GM18858 (cell line): ENCODE measurements around the gene KCNMB4.

Experiments
- ATAC-seq: cut with Tn5 transposase; IDR thresholded peaks from one replicate; pipeline ENCODE4 v1.9.1; 2021; ENCODE audit not compliant: unreplicated experiment

The KCNMB4 gene

GRCh38 chr12:70430400-70430799 lies 64.3 kb downstream of the KCNMB4 start:
- ATAC-seq: no peak

- ATAC-seq: no peak
These were observed 70.7 kb downstream of the KCNMB4 start for GRCh38 chr12:70436836-70437235.

GRCh38 chr12:70443062-70443673 lies 77.1 kb downstream of the KCNMB4 start:
- no peak for ATAC-seq

GRCh38 chr12:70444903-70445302 lies 78.8 kb downstream of the KCNMB4 start:
- no peak for ATAC-seq

- ATAC-seq: no peak
These were observed 82.3 kb downstream of the KCNMB4 start for GRCh38 chr12:70448371-70448770.

GRCh38 chr12:70449074-70449752 lies 83.1 kb downstream of the KCNMB4 start:
- no peak for ATAC-seq

GRCh38 chr12:70449753-70450341 lies 83.8 kb downstream of the KCNMB4 start:
- no peak for ATAC-seq

GRCh38 chr12:70451528-70451927 lies 85.4 kb downstream of the KCNMB4 start:
- no peak for ATAC-seq

GRCh38 chr12:70456953-70457352 lies 90.9 kb downstream of the KCNMB4 start:
- ATAC-seq: no peak

GRCh38 chr12:70459786-70460185 lies 93.7 kb downstream of the KCNMB4 start:
- ATAC-seq: peak; percentile 81

- no peak for ATAC-seq
These were observed 97.9 kb downstream of the KCNMB4 start for GRCh38 chr12:70463997-70464396.

- no peak for ATAC-seq
These were observed 100.7 kb downstream of the KCNMB4 start for GRCh38 chr12:70466753-70467152.

- no peak for ATAC-seq
These were observed 101.4 kb downstream of the KCNMB4 start for GRCh38 chr12:70467476-70467875.

GRCh38 chr12:70467918-70468733 lies 102.0 kb downstream of the KCNMB4 start:
- ATAC-seq: no peak

GRCh38 chr12:70468741-70469140 lies 102.7 kb downstream of the KCNMB4 start:
- no peak for ATAC-seq

GRCh38 chr12:70469221-70469820 lies 103.2 kb downstream of the KCNMB4 start:
- no peak for ATAC-seq

GRCh38 chr12:70482764-70483163 lies 116.7 kb downstream of the KCNMB4 start:
- no peak for ATAC-seq
